ENCODE measurements around the gene STAT6.

STAT6 gene

GRCh38 chr12:57046947-57047890, 63.9 kb downstream of the STAT6 start:
- Histone ChIP-seq H2AFZ (ENCODE audit: low read depth) (no peak overlapping the region), H4K20me1 (ENCODE audit: insufficient read depth) (no peaks in the 10 kb centered on the region), H3K4me3 (IDR thresholded peaks at IDR 0.05; ENCODE audit: insufficient read depth, low read depth, low read length) (no peak overlapping the region), H3K9ac (no peak overlapping the region), H3K4me1 (ENCODE audit: low read depth, poor library complexity, severe bottlenecking) (no peaks in the 10 kb centered on the region), H3K4me2 (no peak overlapping the region), H3K27ac (no peak overlapping the region), H3K79me2 (ENCODE audit: insufficient read depth, low read depth) (no peaks in the 10 kb centered on the region), H3K36me3 (ENCODE audit: insufficient read depth) (no peaks in the 10 kb centered on the region), H3K27me3 (ENCODE audit: insufficient read depth, low read depth) (peaks cover 20% of the 10 kb centered on the region; the same call in 1 of the 2 replicates)
- no peak for TF ChIP-seq CTCF (conservative IDR thresholded peaks at IDR 0.05; ENCODE audit: low read depth, low read length)

GRCh38 chr12:57046086-57046791, 64.9 kb downstream of the STAT6 start:
- H3K9ac ChIP-seq = no peak overlapping the region
- no peaks in the 10 kb centered on the region for H3K4me1 ChIP-seq (ENCODE audit: low read depth, poor library complexity, severe bottlenecking)
- no peak overlapping the region for H2AFZ ChIP-seq (ENCODE audit: low read depth)
- H3K79me2 ChIP-seq (ENCODE audit: insufficient read depth, low read depth) = no peaks in the 10 kb centered on the region
- no peaks in the 10 kb centered on the region for H3K36me3 ChIP-seq (ENCODE audit: insufficient read depth)
- no peaks in the 10 kb centered on the region for H4K20me1 ChIP-seq (ENCODE audit: insufficient read depth)
- TF ChIP-seq CTCF (conservative IDR thresholded peaks at IDR 0.05; ENCODE audit: low read depth, low read length) = no peak
- H3K4me3 ChIP-seq (IDR thresholded peaks at IDR 0.05; ENCODE audit: insufficient read depth, low read depth, low read length) = no peak overlapping the region
- H3K4me2 ChIP-seq = no peak overlapping the region
- H3K27ac ChIP-seq = no peak overlapping the region
- H3K27me3 ChIP-seq (ENCODE audit: insufficient read depth, low read depth) = peaks cover 20% of the 10 kb centered on the region; the same call in 1 of the 2 replicates

Data from KMS-11 (cell line).